Ishikawa (cell line): ENCODE measurements around the gene PABPC3.

Source experiments
- CEBPB ChIP-seq: IDR thresholded peaks from 2 replicates; pipeline ENCODE4 v1.6.1; 2012
- CREB1 ChIP-seq: IDR thresholded peaks from 2 replicates; pipeline ENCODE4 v1.6.1; 2012; ENCODE audit warnings: low read depth
- EGR1 ChIP-seq: IDR thresholded peaks from 2 replicates; pipeline ENCODE4 v1.6.1; 2012
- EP300 ChIP-seq: IDR thresholded peaks from 2 replicates; pipeline ENCODE4 v1.6.1; 2012; ENCODE audit warnings: borderline replicate concordance
- FOXM1 ChIP-seq: IDR thresholded peaks from 2 replicates; pipeline ENCODE4 v1.6.1; 2012; ENCODE audit warnings: low read depth, borderline replicate concordance
- MAX ChIP-seq: IDR thresholded peaks from 2 replicates; pipeline ENCODE4 v1.6.1; 2012
- NFIC ChIP-seq: IDR thresholded peaks from 2 replicates; pipeline ENCODE4 v1.6.1; 2012
- RAD21 ChIP-seq: IDR thresholded peaks from 2 replicates; pipeline ENCODE4 v1.6.1; 2012; ENCODE audit warnings: low read depth
- REST ChIP-seq: IDR thresholded peaks from 2 replicates; pipeline ENCODE4 v1.6.1; 2012; ENCODE audit warnings: low read depth, mild to moderate bottlenecking
- TAF1 ChIP-seq: IDR thresholded peaks from 2 replicates; pipeline ENCODE4 v1.6.1; 2012; ENCODE audit warnings: low read depth, mild to moderate bottlenecking
- TCF12 ChIP-seq: IDR thresholded peaks from 2 replicates; pipeline ENCODE4 v1.6.1; 2012; ENCODE audit warnings: low read depth
- TEAD4 ChIP-seq: IDR thresholded peaks from 2 replicates; pipeline ENCODE4 v1.6.1; 2012
- USF1 ChIP-seq: IDR thresholded peaks from 2 replicates; pipeline ENCODE4 v1.6.1; 2012
- YY1 ChIP-seq: IDR thresholded peaks from 2 replicates; pipeline ENCODE4 v1.6.1; 2012; ENCODE audit warnings: low read depth

GRCh38 chr13:25064396-25064795, 31.5 kb upstream of the PABPC3 start:
- TF ChIP-seq EP300 (no peak), NFIC (no peak), FOXM1 (no peak), YY1 (no peak), CEBPB (no peak), EGR1 (no peak), RAD21 (no peak), TCF12 (no peak), TEAD4 (no peak), REST (no peak), USF1 (no peak), TAF1 (no peak), CREB1 (no peak), MAX (no peak)
